ENCODE data around the gene PDIA3.

DNA sequence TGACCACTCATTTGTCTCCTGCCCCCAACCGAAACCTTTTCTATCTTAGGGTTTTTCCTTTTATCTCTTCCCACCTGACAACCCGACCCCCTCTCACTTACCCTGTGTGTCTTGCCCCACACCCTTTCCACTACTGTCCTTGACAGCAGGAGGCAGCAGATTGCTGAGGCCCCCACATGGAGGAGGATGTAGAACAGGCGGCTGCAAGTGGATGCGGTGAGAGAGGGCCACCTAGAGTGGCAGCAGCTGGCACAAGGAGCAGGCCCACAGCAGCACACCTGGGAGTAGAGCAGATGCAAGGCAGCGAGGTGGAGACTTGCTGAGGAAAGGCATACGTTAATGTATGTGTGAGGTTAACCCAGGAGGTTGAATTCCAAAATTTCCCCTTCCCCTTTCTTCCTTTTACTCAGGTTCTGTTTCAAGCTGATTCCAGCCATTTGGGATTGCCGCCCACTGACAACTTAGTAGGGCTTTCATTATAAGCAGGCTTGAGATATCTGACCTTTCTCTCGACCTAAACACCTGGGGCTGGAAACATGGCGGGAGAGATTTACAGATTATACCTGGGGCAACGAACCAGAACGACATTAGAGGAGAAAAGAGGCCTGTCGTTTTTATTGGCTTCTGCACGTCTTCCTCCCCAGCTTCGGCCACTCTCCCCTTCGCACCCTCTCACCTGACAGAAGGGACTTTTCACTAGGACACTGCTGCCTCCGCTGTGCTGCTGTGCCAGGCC is 53.1 kb downstream of the PDIA3 start:
- TF ChIP-seq EZH2 (IDR thresholded peaks at IDR 0.05; ENCODE audit: insufficient read depth, low read length) = no peak
- TF ChIP-seq, protein P1, sequence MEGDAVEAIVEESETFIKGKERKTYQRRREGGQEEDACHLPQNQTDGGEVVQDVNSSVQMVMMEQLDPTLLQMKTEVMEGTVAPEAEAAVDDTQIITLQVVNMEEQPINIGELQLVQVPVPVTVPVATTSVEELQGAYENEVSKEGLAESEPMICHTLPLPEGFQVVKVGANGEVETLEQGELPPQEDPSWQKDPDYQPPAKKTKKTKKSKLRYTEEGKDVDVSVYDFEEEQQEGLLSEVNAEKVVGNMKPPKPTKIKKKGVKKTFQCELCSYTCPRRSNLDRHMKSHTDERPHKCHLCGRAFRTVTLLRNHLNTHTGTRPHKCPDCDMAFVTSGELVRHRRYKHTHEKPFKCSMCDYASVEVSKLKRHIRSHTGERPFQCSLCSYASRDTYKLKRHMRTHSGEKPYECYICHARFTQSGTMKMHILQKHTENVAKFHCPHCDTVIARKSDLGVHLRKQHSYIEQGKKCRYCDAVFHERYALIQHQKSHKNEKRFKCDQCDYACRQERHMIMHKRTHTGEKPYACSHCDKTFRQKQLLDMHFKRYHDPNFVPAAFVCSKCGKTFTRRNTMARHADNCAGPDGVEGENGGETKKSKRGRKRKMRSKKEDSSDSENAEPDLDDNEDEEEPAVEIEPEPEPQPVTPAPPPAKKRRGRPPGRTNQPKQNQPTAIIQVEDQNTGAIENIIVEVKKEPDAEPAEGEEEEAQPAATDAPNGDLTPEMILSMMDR (IDR thresholded peaks at IDR 0.05; ENCODE audit: insufficient read depth, low read depth, low read length) = no peak
